Measurements from ENCODE around the gene LACTB.

DNA sequence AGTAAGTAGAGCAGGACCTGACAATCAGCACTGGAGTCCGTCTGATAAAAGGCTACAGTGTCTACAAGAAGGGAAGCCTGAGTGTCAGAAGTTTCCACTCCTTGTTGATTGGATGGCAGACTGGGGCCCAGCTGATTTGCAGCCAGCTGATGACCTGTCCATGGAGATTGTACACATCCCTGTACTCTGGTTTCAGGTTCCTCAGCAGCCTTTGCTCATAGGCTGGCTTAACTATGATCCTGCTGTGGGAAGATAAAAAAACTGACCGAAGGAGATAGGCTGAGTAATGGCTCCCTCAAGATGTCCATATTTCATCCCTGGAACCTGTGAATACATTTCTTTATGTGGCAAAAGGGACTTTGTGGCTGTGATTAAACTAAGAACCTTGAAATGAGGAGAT, 11.7 kb upstream of the LACTB start:
- TF ChIP-seq EZH2 (IDR thresholded peaks at IDR 0.05; ENCODE audit: insufficient read depth, poor library complexity, severe bottlenecking) (no peak), EZH2phosphoT487 (IDR thresholded peaks at IDR 0.05; ENCODE audit: insufficient read depth, low read depth) (no peak)

Data from GM23248 (cell line).